ENCODE results near the gene MACROD2. TPM values are rescaled to one million over a fixed set of nuclear protein-coding genes. Genes with fewer than 3 reads are reported as not detected.

Gene MACROD2
- total and polyA plus RNA-seq, 11 donors, result 0.54 to 5.4 (median 2.4) TPM

DNA sequence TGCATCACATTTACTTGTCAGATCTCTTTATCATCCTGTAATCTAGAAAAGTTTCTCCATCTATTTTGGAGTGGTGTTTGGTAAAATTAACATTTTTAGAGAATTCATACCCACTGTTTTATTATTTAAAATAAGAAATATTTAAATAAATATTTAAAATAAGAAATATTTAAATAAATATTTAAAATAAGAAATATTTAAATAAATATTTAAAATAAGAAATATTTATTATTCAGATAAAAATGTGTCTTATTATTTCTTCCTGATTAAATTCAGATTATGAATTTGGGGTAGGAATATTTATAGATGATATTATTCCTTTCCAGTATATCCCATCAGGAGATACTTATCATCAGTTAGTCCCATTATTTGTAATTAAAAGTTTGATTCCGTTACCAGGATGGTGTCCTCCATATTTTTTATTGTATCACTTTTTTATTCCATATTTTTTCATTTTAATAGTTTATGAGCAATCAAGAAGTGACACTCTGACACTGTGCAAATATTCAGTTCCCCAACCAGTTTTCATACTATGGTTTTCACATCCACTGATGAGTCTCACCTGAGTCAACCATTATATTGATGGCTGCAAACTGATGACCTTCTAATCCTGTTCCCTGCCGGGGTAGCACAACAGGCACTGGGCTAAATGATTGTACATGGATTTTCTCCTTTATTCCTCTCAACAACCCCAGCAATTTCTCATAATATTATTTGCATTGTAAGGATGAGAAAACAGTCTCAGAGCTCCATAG, 1555.0 kb downstream of the MACROD2 start:
- WGBS, 4 donors, result 89 to 93% (median 91%) methylated on average over 2 of the region's 2 CpGs
- H3K27ac ChIP-seq, result no peak overlapping the region
- TF ChIP-seq, protein P1, sequence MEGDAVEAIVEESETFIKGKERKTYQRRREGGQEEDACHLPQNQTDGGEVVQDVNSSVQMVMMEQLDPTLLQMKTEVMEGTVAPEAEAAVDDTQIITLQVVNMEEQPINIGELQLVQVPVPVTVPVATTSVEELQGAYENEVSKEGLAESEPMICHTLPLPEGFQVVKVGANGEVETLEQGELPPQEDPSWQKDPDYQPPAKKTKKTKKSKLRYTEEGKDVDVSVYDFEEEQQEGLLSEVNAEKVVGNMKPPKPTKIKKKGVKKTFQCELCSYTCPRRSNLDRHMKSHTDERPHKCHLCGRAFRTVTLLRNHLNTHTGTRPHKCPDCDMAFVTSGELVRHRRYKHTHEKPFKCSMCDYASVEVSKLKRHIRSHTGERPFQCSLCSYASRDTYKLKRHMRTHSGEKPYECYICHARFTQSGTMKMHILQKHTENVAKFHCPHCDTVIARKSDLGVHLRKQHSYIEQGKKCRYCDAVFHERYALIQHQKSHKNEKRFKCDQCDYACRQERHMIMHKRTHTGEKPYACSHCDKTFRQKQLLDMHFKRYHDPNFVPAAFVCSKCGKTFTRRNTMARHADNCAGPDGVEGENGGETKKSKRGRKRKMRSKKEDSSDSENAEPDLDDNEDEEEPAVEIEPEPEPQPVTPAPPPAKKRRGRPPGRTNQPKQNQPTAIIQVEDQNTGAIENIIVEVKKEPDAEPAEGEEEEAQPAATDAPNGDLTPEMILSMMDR (IDR thresholded peaks at IDR 0.05), result no peak
- no peak for TF ChIP-seq POLR2A (IDR thresholded peaks at IDR 0.05)
- H3K9me3 ChIP-seq, result peaks cover 0 to 19% (median 7%) of the 10 kb centered on the region in 12 donors
- no peaks in the 10 kb centered on the region for H3K36me3 ChIP-seq
- intact Hi-C loops (cut with DNase I), result no loop called here
- ATAC-seq, result no peak
- no peak overlapping the region for H3K4me3 ChIP-seq
- H3K4me1 ChIP-seq, result peaks cover 0 to 2% (median 0%) of the 10 kb centered on the region in 12 donors
- no peaks in the 10 kb centered on the region for H3K27me3 ChIP-seq
- no peak for DNase-seq

DNA sequence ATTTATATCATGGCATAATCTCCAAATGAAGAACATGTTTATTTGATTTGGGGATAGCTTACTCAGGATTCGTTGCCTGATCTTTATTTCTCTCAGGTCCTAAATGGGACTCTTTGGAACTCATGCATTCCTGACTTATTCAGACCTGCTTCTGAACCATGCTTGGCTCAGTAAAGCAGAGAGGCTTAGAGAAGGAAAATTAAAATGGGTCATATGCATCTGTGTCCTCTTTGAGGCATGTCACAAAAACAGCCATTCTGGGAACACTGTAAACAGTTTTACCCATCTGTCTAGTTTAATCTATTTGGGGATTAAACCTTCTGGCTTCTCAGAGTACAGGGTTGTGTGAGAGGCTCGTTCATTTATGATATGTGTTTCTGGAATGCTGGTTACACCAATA, 1560.6 kb downstream of the MACROD2 start:
- intact Hi-C loops (cut with DNase I), result no loop called here
- TF ChIP-seq, protein P1 (IDR thresholded peaks at IDR 0.05), result no peak
- no peak for TF ChIP-seq POLR2A (IDR thresholded peaks at IDR 0.05)
- H3K4me3 ChIP-seq, result no peak overlapping the region
- peaks cover 0 to 19% (median 7%) of the 10 kb centered on the region in 12 donors for H3K9me3 ChIP-seq
- H3K27me3 ChIP-seq, result no peaks in the 10 kb centered on the region
- H3K36me3 ChIP-seq, result no peaks in the 10 kb centered on the region
- 61 to 70% (median 67%) methylated on average over 2 of the region's 2 CpGs for WGBS, 4 donors
- DNase-seq (no peak), ATAC-seq (no peak)
- no peaks in the 10 kb centered on the region for H3K4me1 ChIP-seq
- H3K27ac ChIP-seq, result no peak overlapping the region

DNA sequence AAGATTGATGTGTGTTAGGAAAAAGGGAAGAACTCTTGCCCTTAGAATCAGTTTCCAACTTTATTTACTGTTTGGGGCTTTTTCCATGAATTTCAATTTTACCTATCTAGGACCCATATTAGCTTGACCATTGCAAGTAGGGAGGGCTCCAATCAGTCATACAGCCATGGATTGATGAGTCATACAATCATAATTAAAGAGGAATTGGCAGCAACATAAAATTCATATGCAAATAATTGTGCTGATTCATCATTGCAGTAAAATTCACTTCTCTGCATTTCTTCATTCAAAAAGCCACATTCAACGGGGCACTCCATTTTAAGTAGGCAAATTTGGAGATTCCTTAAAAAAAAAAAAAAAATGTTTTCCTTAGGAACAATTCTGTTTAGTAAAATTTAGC, 1561.6 kb downstream of the MACROD2 start:
- TF ChIP-seq POLR2A (IDR thresholded peaks at IDR 0.05), result no peak
- TF ChIP-seq, protein P1 (IDR thresholded peaks at IDR 0.05), result no peak
- WGBS, 4 donors, result 79 to 87% (median 84%) methylated on average over 1 of the region's 1 CpG
- H3K27me3 ChIP-seq, result no peaks in the 10 kb centered on the region
- DNase-seq, result no peak
- H3K27ac ChIP-seq, result no peak overlapping the region
- H3K9me3 ChIP-seq, result peaks cover 0 to 19% (median 6%) of the 10 kb centered on the region in 12 donors
- no peaks in the 10 kb centered on the region for H3K4me1 ChIP-seq
- intact Hi-C loops (cut with DNase I), result no loop called here
- H3K36me3 ChIP-seq, result no peaks in the 10 kb centered on the region
- no peak for ATAC-seq
- no peak overlapping the region for H3K4me3 ChIP-seq

DNA sequence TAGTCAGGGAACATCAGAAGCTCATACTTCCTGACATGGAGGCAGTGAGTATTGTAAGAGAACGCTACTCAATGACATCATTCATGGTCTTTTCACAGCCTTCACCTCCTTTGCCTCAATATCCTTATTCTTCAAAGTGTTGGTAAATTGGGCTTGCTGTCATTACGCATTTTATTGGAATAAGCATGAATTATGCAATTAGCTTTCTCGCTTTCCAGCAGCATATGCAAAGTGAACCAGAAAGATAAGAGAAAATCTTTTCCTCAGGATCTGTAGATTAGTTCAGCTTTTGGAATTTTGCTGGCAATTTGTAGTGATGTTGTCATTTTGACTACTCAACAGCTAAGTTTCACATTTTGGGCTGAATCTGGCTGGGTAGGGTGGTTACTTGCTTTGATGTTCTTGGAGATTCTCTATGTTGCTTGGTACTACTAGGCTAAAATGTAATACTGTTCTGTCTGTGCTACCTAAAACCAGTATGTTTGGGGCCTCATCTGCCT, 1565.8 kb downstream of the MACROD2 start:
- 72 to 82% (median 79%) methylated on average over 3 of the region's 3 CpGs for WGBS, 4 donors
- Histone ChIP-seq H3K4me1 (no peaks in the 10 kb centered on the region), H3K27ac (peak overlapping the region in 1 of 12 donors; percentile 44), H3K27me3 (no peaks in the 10 kb centered on the region), H3K9me3 (peaks cover 0 to 3% (median 0%) of the 10 kb centered on the region in 12 donors), H3K4me3 (no peak overlapping the region), H3K36me3 (no peaks in the 10 kb centered on the region)
- TF ChIP-seq POLR2A (IDR thresholded peaks at IDR 0.05), result no peak
- TF ChIP-seq, protein P1 (IDR thresholded peaks at IDR 0.05), result no peak
- ATAC-seq (no peak), DNase-seq (no peak)
- intact Hi-C loops (cut with DNase I), result no loop called here
